ENCODE results near the gene CDH4. TPM values are rescaled to one million over a fixed set of nuclear protein-coding genes. Genes with fewer than 3 reads are reported as not detected.
A peak's percentile ranks its signal among the peaks of the same experiment; 100 is the strongest.

The CDH4 gene
- total RNA-seq, 1 donor from 2014 or later = 8.9 TPM

DNA sequence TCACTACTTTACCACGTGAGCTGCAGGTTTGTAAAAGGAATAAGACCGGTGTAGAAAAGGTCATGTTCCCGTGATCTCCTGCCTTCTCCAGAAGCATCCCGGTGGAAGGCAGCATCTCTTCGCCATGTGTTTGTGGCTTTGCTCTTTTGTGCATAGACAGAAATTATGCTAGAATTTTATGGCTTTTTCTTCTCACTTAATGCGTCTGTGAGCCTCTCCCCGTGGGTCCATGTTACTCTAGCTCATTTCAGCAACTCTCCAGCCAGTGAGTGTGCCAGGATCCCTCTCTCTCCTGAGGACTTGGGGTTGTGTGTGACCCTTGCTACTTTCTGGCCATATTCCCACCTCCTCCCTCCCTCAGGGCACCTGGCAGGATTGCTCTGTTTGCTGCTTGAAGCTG, 289.5 kb downstream of the CDH4 start:
- TF ChIP-seq, protein P1, sequence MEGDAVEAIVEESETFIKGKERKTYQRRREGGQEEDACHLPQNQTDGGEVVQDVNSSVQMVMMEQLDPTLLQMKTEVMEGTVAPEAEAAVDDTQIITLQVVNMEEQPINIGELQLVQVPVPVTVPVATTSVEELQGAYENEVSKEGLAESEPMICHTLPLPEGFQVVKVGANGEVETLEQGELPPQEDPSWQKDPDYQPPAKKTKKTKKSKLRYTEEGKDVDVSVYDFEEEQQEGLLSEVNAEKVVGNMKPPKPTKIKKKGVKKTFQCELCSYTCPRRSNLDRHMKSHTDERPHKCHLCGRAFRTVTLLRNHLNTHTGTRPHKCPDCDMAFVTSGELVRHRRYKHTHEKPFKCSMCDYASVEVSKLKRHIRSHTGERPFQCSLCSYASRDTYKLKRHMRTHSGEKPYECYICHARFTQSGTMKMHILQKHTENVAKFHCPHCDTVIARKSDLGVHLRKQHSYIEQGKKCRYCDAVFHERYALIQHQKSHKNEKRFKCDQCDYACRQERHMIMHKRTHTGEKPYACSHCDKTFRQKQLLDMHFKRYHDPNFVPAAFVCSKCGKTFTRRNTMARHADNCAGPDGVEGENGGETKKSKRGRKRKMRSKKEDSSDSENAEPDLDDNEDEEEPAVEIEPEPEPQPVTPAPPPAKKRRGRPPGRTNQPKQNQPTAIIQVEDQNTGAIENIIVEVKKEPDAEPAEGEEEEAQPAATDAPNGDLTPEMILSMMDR (conservative IDR thresholded peaks at IDR 0.05) = no peak
- H3K36me3 Mint-ChIP-seq (ENCODE audit: low read depth) = no peaks in the 10 kb centered on the region
- H3K27ac Mint-ChIP-seq (ENCODE audit: unreplicated experiment) = no peak overlapping the region
- no peaks in the 10 kb centered on the region for H3K9me3 Mint-ChIP-seq
- no peaks in the 10 kb centered on the region for H3K27me3 Mint-ChIP-seq (ENCODE audit: low read depth)
- DNase-seq (ENCODE audit: low read depth, low spot score) = no peak
- H3K4me3 Mint-ChIP-seq = no peak overlapping the region
- peaks cover 26% of the 10 kb centered on the region for H3K4me1 Mint-ChIP-seq

DNA sequence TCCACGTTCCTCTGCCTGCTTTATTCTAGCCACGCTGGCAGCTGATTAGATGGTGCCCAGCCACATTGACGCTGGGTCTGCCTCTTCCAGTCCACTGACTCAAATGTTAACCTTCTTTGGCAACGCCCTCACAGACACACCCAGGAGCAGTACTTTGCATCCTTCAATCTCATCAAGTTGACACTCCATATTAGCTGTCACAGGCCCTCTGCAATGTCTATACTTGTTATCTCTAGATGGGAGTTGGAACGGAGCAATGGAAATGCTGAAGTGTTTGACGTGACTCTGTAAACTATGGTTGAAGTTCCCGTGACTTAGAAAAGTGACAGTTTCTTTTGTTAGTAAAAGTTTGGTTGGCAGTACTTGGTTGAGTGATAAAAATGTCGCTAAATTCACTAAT, 291.0 kb downstream of the CDH4 start:
- no peaks in the 10 kb centered on the region for H3K36me3 Mint-ChIP-seq (ENCODE audit: low read depth)
- H3K27me3 Mint-ChIP-seq (ENCODE audit: low read depth) = no peaks in the 10 kb centered on the region
- H3K4me3 Mint-ChIP-seq = no peak overlapping the region
- peaks cover 10% of the 10 kb centered on the region for H3K4me1 Mint-ChIP-seq
- DNase-seq (ENCODE audit: low read depth, low spot score) = no peak
- peak overlapping the region; percentile 43 for H3K27ac Mint-ChIP-seq (ENCODE audit: unreplicated experiment)
- TF ChIP-seq, protein P1 (conservative IDR thresholded peaks at IDR 0.05) = no peak
- H3K9me3 Mint-ChIP-seq = no peaks in the 10 kb centered on the region

DNA sequence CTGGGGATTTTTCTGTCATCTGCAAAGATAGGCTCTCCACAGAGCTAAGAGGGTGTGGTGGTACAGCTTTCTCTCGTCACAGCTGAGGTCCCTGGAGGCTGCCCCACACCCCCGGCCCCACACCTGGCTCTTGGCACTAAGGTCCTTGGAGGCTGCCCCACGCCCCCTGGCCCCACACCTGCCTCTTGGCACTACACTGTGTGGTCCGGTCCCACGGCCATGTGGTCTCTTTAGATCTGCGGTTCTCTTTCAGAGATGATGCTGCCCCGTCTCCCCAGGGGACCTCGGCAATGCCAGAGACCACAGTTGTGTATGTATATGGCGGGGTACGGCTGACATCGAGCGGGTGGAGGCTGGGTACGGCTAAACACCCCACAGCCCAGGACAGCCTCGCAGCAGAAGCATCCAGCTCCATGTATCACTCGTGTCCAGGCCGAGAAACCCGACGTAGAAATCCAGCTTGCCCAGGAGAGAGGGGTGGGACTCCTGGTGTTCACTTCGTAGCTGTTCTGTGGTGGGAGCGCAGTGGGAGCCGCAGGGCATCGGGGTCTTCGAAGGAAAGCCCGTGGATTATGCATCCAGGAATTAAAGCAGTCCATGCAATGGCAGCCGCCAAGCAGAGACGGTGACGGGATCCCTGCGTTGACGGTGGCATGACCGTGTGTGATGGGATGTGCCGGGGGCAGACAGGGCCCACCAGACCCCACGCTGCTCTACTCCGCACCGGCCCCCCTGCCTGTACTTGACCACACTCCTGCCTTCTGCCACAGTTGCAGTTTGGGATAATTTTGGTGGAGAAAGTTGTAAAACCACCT, 292.1 kb downstream of the CDH4 start:
- DNase-seq (ENCODE audit: low read depth, low spot score) = no peak
- no peak overlapping the region for H3K4me3 Mint-ChIP-seq
- H3K4me1 Mint-ChIP-seq = peaks cover 7% of the 10 kb centered on the region
- peak overlapping the region; percentile 35 for H3K27ac Mint-ChIP-seq (ENCODE audit: unreplicated experiment)
- H3K27me3 Mint-ChIP-seq (ENCODE audit: low read depth) = no peaks in the 10 kb centered on the region
- H3K36me3 Mint-ChIP-seq (ENCODE audit: low read depth) = no peaks in the 10 kb centered on the region
- TF ChIP-seq, protein P1 (conservative IDR thresholded peaks at IDR 0.05) = no peak
- no peaks in the 10 kb centered on the region for H3K9me3 Mint-ChIP-seq

DNA sequence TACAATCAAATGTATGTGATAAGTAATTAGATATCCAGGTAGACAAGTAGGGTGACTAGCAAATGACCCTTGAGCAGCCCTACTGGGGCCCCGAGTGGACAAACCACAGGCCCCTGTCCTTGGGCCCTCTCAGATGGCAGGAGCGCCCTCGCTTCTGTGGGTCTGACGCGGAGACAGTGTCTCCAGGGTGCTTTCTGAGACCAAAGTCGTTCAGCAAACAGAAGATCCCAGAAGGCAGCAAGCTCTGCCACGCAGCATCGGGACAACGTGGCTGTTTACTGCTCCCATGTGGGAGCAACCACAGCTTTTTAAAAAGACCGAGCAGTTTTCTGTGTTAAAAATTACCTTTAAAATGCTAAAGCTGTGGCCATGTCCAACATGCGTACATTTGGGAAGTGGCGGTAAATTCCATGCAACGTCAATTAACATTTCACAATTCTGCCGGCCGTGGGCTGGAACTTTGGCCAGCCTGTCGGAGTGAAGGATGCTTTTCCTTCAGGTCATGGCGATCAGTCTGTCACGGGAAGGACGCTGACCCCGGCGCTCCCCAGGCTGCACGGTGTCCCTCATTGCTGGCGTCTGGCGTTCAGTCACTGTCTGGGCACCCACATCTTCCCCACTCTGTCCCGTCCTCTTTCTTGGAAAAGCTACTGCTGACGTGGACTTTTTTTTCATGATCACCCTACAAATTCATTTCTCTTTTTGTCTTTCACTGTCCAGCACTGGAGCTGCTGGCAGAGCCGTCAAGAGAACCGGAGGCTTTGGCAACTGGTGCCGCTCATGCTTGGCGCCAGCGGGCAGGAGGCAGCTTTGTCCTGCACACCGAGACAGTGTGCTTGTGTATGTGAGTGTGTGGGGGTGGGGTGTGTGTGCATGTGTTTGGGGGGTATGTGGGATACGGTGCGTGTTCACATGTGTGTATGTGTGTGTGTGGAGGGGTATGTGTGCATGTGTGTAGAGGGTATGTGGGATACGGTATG, 293.1 kb downstream of the CDH4 start:
- Mint-ChIP-seq H3K4me3 (no peak overlapping the region), H3K9me3 (no peaks in the 10 kb centered on the region), H3K4me1 (peaks cover 7% of the 10 kb centered on the region), H3K27ac (ENCODE audit: unreplicated experiment) (peak overlapping the region; percentile 62), H3K27me3 (ENCODE audit: low read depth) (no peaks in the 10 kb centered on the region), H3K36me3 (ENCODE audit: low read depth) (no peaks in the 10 kb centered on the region)
- DNase-seq (ENCODE audit: low read depth, low spot score) = no peak
- TF ChIP-seq, protein P1 (conservative IDR thresholded peaks at IDR 0.05) = no peak

DNA sequence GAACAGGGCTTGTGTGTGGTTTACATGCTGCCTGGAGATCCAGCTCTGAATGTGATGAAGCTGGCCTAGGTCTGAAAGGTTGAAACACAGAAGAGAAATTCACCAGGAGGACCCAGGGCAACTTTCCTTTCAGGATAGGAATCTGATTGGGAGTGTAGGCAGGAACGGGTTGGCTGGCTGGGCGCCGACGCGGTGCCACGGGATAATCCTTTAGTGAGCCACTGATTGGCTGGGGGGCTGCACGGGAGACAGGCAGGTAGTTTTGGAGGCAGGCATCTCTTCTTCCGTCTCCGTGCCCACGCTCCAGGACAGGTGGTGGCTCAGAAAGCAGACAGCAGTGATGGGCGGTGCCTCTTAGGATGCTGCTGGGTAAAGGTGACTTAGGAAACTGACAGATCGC, 294.6 kb downstream of the CDH4 start:
- H3K36me3 Mint-ChIP-seq (ENCODE audit: low read depth) = peaks cover 3% of the 10 kb centered on the region
- H3K27me3 Mint-ChIP-seq (ENCODE audit: low read depth) = no peaks in the 10 kb centered on the region
- H3K27ac Mint-ChIP-seq (ENCODE audit: unreplicated experiment) = no peak overlapping the region
- H3K9me3 Mint-ChIP-seq = no peaks in the 10 kb centered on the region
- TF ChIP-seq, protein P1 (conservative IDR thresholded peaks at IDR 0.05) = no peak
- no peaks in the 10 kb centered on the region for H3K4me1 Mint-ChIP-seq
- no peak for DNase-seq (ENCODE audit: low read depth, low spot score)
- no peak overlapping the region for H3K4me3 Mint-ChIP-seq

Measured in neural crest cell (in vitro differentiated cells).